GM12891 (cell line): ENCODE measurements around the gene VSTM5.

Source experiments
- DNase-seq: peaks from one replicate; pipeline ENCODE4 v3.0.0; 2011; ENCODE audit warnings: low spot score; ENCODE audit not compliant: insufficient read length
- FAIRE-seq: peaks from 2 replicates; lab custom pipeline; 2011; peaks lifted over from hg19 to GRCh38; lab: Jason Lieb, UNC
- PAX5 ChIP-seq: IDR thresholded peaks from 2 replicates; pipeline ENCODE4 v1.6.1; 2011; ENCODE audit warnings: low read length, moderate library complexity, mild to moderate bottlenecking; ENCODE audit not compliant: insufficient read depth, severe bottlenecking
- POLR2A ChIP-seq: IDR thresholded peaks from 2 replicates; pipeline ENCODE4 v1.6.1; 2011; ENCODE audit warnings: low read depth, low read length, control low read depth
- POLR2AphosphoS5 ChIP-seq: IDR thresholded peaks from 2 replicates; pipeline ENCODE4 v1.6.1; 2011; ENCODE audit warnings: low read depth, low read length, control low read depth
- POU2F2 ChIP-seq: IDR thresholded peaks from 2 replicates; pipeline ENCODE4 v1.6.1; 2011; ENCODE audit warnings: low read depth, mild to moderate bottlenecking, control low read depth, low read length, moderate library complexity
- SPI1 ChIP-seq: IDR thresholded peaks from 2 replicates; pipeline ENCODE4 v1.6.1; 2011; ENCODE audit warnings: low read depth, low read length, control low read depth
- TAF1 ChIP-seq: IDR thresholded peaks from 2 replicates; pipeline ENCODE4 v1.6.1; 2011; ENCODE audit warnings: low read depth, low read length, control low read depth

VSTM5 gene

DNA sequence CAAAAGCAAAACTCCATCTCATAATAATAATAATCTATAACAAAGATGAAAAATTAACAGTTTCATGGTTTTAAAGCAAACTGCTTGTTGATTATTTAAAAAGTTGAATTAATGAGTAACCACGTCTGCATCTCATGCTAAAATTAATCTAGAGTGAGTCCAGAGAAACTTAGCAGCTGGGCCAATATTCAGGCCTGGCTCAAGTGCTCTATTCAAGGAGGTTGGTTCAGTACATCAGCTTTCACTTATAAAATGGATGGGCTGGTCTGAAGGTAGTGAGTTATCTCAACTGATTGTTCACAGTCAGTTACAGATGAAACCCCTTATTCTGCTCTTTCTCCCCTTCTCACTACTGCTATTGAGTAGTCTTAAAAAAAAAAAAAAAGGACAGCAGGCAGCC, 23.1 kb downstream of the VSTM5 start:
- TF ChIP-seq SPI1: no peak
- TF ChIP-seq PAX5: no peak
- TF ChIP-seq POU2F2: no peak
- no peak for TF ChIP-seq POLR2AphosphoS5
- TF ChIP-seq TAF1: no peak
- TF ChIP-seq POLR2A: no peak
- FAIRE-seq (no peak), DNase-seq (no peak)

DNA sequence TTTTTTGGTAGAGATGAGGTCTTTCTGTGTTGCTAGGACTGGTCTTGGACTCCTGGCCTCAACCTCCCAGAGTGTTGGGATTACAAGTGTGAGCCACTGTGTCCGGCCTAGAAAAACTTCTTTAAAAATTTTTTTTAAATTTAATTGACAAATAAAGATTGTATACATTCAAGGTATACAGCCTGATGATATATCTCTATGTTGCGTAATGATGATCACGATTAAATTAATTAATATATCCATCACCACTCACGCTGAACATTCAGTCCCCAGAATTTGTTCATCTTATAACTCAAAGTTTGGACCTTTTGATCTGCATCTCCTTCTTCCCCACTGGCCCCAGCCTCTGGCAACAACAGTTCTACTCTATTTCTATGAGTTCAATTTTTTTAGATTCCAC, 27.2 kb downstream of the VSTM5 start:
- FAIRE-seq: no peak
- no peak for TF ChIP-seq POU2F2
- TF ChIP-seq POLR2AphosphoS5: no peak
- TF ChIP-seq PAX5: no peak
- TF ChIP-seq POLR2A: no peak
- TF ChIP-seq SPI1: no peak
- TF ChIP-seq TAF1: no peak
- DNase-seq: no peak

DNA sequence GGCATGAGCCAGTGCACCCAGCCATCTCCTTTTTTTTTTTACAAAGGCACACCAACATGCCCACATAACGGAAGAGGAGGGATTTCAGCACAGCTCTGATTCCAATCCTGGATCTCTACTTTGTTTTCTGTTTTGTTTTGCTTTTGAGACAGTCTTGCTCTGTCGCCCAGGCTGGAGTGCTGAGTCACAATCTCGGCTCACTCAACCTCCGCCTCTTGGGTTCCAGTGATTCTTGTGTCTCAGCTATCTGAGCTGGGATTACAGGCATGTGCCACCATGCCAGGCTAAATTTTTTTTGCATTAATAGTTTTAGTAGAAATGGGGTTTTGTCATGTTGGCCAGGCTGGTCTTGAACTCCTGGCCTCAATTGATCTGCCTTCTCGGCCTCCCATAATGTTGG, 28.1 kb downstream of the VSTM5 start:
- DNase-seq (no peak), FAIRE-seq (no peak)
- no peak for TF ChIP-seq SPI1
- TF ChIP-seq POU2F2: no peak
- TF ChIP-seq POLR2A: no peak
- no peak for TF ChIP-seq PAX5
- no peak for TF ChIP-seq TAF1
- TF ChIP-seq POLR2AphosphoS5: no peak

DNA sequence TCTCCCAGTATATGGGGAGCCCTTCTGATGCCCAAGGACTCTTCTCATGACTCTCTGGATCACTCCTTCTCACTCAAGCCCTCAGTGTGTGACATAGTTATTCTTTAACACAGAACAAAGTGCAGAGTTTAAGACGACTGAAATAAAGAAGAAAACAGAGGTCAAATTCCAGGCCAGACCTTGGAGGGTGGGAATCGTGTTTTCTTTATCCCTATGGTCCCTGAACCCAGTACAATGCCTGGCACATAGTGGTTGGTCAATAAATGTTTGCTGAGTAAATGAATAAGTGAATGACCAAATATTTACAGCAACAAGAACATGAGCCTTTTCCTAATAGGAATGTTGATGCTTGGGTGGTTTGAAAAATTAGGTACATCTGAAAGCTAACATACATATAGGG, 28.8 kb downstream of the VSTM5 start:
- FAIRE-seq: no peak
- DNase-seq: no peak

DNA sequence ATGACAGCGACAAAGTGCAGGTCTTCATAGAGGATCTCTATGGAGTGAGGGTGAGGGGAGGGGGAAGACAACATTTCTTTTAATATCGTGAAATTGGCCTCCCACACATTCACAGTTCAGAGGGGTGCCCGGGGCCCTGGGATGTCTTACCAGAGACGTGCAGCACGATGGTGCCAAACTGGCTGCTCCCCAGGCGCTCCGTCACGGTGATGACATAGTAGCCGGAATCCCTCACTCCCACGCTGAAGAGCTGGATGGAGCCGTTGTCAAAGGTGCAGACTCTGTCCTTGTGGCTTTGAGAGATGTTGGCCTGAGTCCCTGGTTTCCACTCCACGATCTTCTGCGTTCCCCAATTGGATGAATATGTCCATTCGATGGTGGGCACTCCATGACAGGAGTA, 29.6 kb downstream of the VSTM5 start:
- TF ChIP-seq POLR2AphosphoS5 (no peak), POU2F2 (no peak), TAF1 (no peak), SPI1 (no peak), PAX5 (no peak), POLR2A (no peak)
- DNase-seq (no peak), FAIRE-seq (no peak)

More for the DNA sequence above, 28.8 kb downstream of the VSTM5 start:
- TF ChIP-seq PAX5 (no peak), POLR2AphosphoS5 (no peak), SPI1 (no peak), POU2F2 (no peak), TAF1 (no peak), POLR2A (no peak)

DNA sequence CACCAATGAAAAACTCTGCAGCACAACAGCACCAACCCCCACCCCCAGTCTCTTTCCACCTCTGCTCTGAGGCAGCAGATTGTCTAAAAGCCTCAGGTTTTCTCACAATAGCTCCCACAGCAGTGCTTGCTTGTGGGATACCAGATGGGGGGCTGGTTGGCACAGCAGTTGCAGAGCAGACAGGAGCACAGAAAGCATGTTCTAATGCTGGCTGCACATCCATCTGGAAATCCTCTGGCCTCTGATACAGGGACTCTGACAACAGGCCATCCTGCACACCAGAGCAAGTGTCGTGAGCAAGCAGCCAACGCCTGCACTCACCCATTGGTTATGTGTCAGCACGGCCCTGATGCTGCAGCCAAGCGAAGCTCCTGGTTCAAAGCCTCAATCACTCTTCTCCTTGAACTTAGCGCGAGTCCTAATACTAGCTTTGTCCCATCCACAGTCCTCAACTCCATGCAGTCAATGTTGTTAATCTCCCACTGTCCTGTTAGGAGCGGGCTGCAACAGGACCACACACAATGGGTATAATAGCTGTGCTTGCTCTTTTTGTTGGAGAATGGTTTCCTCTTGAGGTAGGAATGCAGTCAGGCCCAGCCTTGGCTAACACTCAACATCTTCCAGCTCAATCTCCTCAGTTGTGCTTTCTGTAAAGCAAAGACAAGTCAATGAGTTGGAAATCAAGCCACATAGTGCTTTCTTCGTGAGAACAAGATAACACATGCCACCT, 30.3 kb downstream of the VSTM5 start:
- TF ChIP-seq POLR2A (no peak), PAX5 (no peak)
- DNase-seq (no peak), FAIRE-seq (no peak)

DNA sequence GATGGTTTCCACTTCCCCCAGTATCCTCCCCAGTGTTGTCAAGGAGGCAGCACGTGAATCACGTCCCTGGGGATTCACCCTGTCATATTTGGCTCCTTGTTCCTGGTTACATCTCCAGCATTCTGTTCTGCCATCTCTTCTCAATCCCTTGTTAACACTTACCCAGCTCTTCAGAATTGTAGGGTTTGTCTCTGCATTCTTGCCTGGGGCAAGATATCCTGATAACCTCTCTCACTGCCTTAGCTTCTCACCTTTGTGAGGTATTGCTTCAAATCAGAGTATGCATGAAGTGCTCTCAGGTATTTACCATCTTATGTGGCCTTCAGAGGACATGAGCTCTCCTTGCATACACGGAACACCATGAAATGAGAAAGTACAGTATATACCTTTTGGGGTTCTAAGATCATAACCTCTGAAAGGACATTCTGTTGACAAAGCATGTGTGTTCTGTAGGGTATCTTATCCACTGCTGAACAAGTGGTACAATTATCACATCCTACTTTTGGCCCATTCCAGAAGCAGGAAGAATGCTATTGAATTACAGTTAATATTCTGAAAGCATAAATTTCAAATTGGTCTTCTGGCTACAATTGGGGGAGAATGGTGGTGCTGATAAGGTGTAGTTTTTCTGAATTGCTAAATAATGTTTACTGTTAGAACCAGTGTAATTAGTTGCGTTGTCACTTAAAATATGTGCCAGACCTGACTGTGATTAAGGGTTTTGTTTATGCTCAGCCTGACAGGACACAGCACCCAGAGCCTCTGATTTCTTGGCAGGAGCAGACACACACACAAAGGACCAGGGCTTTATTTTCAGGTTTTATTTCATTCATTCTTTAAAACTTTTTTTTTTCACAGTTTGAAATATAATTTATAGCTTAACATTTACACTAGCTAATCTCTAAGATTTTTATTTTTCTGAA, 32.7 kb downstream of the VSTM5 start:
- no peak for FAIRE-seq
- TF ChIP-seq PAX5 (no peak), POLR2AphosphoS5 (no peak), POU2F2 (no peak)
- no peak for DNase-seq

DNA sequence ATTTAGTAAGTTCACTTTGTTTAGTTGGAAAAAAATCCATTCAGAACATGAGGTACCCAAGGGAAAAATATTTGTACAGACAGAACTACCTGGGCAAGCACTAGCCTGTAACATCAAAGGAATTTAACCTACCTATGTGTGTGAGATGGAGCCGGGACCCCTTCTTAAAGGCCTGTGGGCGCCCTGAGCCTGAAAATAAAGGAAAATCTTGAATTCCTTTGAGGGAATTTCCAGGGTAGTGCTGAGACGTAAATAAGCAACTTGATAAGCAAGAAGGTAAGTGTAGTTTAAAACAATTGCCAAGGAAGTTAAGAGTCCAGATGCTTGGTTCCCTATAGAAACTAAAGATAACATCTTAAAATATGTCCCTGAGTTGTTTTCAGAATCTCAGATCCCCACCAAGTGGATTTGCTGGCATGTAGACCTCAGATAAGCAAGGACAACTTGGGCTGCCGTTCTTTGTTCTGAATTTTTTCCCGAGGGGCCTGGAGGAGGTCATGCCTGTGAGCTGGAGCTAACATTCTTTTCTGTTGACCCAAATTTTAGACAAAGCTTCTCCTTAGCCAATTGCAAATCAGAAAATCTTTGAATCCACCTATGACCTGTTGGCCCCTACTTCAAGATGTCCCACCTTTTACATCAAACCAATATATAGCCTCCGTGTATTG, 35.3 kb downstream of the VSTM5 start:
- DNase-seq (no peak), FAIRE-seq (no peak)
- no peak for TF ChIP-seq PAX5
- TF ChIP-seq TAF1: no peak
- TF ChIP-seq POLR2AphosphoS5: no peak
- no peak for TF ChIP-seq POLR2A
- TF ChIP-seq SPI1: no peak
- TF ChIP-seq POU2F2: no peak

DNA sequence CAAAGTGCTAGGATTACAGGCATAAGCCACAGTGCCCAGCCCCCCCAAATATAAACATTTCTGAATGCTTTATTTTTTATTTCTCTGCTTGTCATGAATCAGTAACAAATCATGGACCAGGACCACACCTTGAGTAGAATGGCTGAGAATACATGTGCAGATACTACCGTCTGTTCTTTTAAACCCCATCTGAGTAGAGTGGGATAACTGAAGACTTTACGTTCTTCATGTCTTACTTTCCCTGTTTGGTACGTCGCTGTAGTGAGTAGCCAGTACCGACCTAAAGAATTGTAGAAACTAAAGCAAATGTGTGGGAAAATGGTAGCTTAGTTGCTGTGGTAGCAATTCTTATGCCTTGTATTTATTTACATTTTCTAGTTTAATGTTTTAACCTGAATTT, 36.4 kb downstream of the VSTM5 start:
- DNase-seq: no peak
- no peak for FAIRE-seq
- TF ChIP-seq SPI1 (no peak), PAX5 (no peak), POLR2AphosphoS5 (no peak), POLR2A (no peak), POU2F2 (no peak), TAF1 (no peak)
